ENCODE data around the gene NPC2.
"Not testable (repeated sequence)": the region's sequence is repeated elsewhere in the genome, so short reads cannot be mapped to it uniquely, and the experiment has no call there.

NPC2 gene

GRCh38 chr14:74492776-74493342, at the start of gene NPC2:
TSS of gene NPC2 (minus strand) at chr14:74493305. CDS start at chr14:74493274, 31 bp downstream.
- no peak for DNase-seq

- DNase-seq: no peak
These were observed 49.1 kb upstream of the NPC2 start for GRCh38 chr14:74542056-74542685.

DNA sequence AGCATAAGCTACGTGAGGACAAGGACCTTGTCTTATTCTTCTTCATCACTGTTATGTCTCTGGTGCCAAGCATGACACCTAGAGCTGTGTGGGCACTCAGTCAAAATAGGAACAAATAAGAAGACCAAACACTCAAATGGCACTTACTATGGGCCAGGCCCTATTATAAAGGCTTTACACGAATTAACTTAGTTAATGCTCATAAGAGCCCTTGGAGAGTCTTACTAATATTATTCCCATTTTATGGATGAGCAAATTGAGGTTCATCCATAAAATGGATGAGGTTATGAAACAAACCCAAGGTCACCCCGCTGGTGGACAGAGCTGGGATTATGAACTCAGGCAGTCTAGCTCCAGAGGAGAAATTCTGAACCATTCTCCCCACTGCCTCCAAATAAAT, 48.1 kb upstream of the NPC2 start:
- DNase-seq: no peak

GRCh38 chr14:74539503-74539902, 46.4 kb upstream of the NPC2 start:
- no peak for DNase-seq

- DNase-seq: no peak
These were observed 45.6 kb upstream of the NPC2 start for GRCh38 chr14:74538411-74539391.

DNA sequence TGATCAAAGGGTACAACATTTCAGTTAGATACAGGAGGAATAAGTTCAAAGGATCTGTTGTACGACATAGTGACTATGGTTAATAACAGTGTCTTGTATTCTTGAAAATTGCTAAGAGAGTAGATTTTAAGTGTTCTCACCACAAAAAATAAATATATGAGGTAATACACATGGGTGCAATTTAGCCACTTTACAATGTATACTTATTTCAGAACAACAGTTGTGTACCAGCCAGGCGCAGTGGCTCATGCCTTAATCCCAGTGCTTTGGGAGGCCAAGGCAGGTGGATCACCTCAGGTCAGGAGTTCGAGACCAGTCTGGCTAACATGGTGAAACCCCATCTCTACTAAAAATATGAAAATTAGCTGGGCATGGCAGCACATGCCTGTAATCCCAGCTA, 43.2 kb upstream of the NPC2 start:
- DNase-seq: not testable (repeated sequence)

DNA sequence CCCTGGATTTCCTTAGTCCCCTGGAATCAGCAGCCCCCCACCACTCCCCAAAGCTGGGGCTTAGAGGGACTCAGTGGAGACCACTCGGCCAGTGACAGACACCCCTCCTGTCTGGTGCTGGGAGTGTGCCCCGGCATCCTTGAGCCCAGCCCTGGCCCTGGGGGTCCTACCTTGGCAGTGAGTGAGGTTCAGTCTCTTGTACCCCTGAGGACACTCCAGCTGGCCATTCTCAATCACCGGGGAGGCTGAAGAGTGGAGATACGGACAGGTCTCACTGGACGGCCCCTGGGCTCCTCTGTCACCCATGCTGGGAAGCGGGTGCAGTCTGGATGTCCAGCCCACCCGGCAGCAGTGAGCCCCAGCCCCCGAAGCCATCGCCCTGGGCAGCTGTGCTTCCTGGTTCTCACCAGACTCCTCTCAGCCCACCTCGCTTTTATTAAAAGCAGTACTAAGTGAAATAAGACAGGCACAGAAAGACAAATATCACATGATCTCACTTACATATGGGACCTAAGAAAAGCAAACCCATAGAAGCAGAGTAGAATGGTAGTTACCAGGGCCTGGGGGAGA, 42.7 kb upstream of the NPC2 start:
- DNase-seq: no peak

DNA sequence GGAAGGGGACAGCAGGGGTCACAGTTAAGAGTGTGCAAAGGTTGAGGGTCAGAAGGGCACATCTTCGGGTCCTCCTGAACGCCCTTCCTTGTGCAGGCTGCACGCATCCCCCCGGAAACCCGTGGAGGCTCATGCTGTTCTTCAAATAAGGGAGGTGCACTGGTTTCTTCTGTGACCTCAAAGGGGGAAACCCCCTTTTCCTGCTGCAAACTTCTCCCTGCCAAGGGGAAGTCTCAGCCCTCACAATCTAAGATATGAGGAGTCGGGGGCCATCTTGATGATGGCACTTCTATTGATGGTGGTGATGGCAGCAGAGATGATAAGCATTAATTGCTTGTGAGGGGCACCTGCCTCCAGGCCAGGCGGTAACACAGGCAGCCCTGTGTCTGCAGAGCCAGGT, 40.5 kb upstream of the NPC2 start:
- DNase-seq: no peak

DNA sequence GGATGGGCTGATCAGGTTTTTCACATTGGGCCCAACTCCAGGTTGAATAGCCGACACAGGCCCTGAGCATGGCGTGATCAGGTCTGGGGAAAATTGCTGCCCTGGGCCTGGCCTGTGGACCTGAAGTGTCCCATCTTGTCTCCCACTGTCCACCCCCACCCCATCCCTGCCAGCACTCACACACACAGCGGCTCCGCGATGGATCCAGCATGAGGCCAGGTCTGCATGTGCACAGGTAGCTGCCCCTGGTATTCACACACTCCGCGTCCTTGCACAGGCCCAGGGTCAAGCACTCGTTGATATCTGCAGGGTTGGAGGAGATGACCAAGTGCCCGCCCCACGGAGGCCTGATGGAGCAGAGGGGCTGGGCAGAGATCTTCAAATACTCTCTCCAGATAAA, 39.1 kb upstream of the NPC2 start:
- no peak for DNase-seq

DNA sequence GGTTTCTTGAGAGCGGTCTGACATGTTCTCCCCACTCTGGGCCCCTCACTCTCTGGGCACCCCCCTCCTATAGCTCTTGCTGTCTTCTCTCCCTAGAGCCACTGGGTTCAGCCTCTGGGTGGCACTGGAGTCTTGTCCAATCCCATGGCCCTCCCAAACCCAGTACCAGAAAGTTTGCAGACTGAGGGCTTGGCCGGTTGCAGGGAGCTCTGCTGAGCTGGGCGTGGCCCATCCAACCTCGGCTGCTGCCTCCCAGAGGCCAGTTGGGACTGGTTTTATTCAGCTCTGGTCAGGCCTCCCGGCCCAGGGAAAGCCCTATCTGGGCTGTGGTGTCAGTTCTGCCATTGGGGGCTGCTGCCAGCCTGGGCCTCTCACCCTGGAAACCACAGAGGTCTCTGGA, 38.4 kb upstream of the NPC2 start:
- no peak for DNase-seq

DNA sequence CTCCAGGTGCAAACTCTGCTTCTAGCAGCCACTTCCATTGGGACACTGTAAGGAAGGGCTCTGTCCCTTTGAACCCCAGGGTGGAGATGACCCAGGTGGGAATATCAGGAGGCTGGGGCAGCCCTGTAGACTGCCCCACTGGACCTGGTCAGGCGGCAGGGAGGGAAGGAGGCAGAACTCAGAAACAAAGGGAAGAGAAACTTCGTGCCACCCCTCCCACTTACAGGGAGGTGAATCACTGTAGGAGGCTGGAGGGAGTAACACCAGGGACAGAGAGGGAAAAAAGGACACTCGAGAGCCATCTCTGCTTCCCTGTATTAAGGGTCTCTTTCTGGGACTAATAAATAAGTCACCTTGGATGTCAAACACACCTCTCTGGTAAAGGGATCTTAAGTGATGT, 37.9 kb upstream of the NPC2 start:
- no peak for DNase-seq

DNA sequence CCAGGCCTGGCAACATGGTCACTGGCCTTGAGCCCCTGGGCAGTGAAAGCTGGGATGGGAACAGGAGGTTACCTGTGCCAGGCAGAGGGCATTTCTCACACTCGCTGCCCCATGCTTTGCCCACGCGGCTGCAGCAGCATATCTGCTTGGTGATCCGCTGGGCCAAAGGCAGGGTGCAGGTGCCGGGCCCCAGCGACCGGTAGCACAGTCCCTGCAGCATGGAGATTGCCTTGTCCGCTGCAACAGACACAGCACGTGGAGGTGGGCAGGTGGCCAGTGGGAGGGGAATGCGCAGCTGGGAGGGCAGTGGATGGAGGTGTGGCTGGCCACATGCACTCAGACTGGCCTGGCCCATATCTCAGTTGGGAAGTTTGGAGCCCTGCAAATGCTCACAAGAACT, 35.8 kb upstream of the NPC2 start:
- DNase-seq: no peak

- no peak for DNase-seq
These were observed 35.3 kb upstream of the NPC2 start for GRCh38 chr14:74528406-74528805.

- no peak for DNase-seq
These were observed 34.7 kb upstream of the NPC2 start for GRCh38 chr14:74527736-74528280.

GRCh38 chr14:74526854-74527585, 33.9 kb upstream of the NPC2 start:
- no peak for DNase-seq

DNA sequence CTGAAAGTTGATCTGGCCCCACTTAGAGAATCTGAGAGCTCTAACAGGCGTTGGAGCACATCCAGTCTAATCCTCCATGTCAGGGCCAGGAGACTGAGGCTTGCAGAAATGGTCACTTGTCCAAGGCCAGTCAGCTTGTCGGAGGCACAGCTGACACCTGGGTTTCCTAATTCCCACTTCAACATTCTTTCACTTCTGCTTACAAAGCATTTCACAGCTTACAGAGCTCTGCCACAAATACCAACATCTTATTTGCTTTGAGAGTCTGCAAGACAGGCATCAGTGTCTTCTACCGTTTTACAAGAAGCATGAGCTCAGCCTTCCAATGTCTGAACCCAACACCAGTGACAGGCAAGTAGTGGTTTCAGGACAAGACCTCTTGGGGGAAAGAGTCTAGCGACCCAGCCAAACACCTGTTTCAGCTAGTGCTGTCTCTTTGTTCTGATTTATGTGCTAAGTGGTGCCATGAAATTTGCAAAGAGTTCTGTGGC, 32.3 kb upstream of the NPC2 start:
- no peak for DNase-seq

DNA sequence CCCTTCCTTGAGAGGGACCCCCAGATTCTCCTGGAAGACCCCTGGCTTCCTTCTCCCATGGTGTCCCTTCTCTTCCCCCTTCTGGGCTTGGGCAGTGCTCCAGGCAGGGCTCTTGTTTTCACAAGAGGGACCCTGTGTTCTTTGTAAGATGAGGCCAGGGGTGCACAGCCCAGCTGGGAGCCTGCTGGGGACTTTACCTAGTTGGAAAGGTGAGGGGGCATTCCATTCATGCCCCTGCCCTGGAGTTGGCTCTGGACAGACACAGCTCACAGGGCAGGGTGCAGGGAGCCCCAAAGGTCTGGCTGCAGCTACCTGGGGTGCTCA, 31.7 kb upstream of the NPC2 start:
- DNase-seq: no peak

DNA sequence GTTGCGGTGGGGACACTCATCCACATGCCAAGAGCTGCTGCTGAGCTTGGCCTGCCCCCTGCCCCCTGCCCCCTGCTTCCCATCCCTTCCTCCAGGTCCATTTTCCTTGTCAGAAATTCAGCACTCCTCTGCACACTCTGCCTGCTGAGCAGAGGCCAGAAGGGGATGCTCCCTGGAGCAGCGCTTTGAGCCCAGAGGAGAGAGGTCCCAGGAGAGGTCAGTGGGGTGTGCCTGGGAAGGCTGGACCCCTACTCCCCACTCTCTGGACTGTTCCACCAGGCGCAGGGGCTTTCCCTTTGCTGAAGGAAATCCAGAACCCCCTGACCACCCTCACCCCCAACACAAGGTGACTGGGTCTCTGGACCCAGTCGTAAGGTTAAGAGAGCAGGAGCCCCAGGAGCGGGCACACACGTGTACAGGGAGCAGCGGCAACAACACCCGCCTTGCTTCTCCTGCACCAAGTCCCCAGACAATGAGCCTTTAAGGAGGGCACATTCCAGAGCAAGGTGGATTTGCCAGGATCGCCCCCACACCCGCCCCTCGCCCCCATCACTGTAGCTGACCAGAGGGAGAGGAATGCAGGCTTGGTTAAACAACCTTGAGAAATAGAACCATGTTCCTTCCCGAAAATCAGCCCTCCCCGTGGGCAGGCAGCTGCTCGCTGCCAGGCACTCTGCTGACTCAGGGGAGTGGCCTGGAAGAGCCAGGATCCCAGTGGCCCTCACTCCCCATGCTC, 31.1 kb upstream of the NPC2 start:
- no peak for DNase-seq

GRCh38 chr14:74522740-74523139, 29.6 kb upstream of the NPC2 start:
- no peak for DNase-seq

GRCh38 chr14:74521756-74522155, 28.7 kb upstream of the NPC2 start:
- no peak for DNase-seq

GRCh38 chr14:74519316-74520074, 26.4 kb upstream of the NPC2 start:
- DNase-seq: no peak
